A549 (cell line): ENCODE results near the gene SAP25. TPM values are rescaled to one million over a fixed set of nuclear protein-coding genes. Genes with fewer than 3 reads are reported as not detected.

ENCODE experiments used
- ATAC-seq, 2 experiments: fragments of 200-7000 bp in 1 of 2; fragments of >200 bp in 1 of 2; cut with Nextera tagmentation in 1 of 2; cut with Tn5 transposase in 1 of 2; 3 replicates each; pipeline versions ENCODE4 v1.8.0 to v1.9.1; 2018 to 2020; ENCODE audit warnings: mild to moderate bottlenecking in 1 of 2, moderate library complexity in 1 of 2
- CTCF ChIA-PET: fragments of 300-600 bp; sonication (Branson Sonifier 250); formaldehyde crosslinking; extraction: SDS; loops from one replicate; lab custom pipeline; 2021; ENCODE audit warnings: antibody characterized with exemption, inconsistent platforms; lab: Yijun Ruan, JAX
- POLR2A ChIA-PET: fragments of 350-600 bp; formaldehyde crosslinking; extraction: SDS; loops from one replicate; lab custom pipeline; 2021; ENCODE audit warnings: antibody characterized with exemption, inconsistent platforms; lab: Yijun Ruan, JAX
- DNase-seq, 2 experiments: peaks; one replicate each; pipeline versions ENCODE4 v3.0.0 to v3.0.0-alpha.2; 2011 to 2016; ENCODE audit warnings: low read depth in 1 of 2, low spot score in 1 of 2
- FAIRE-seq: peaks from 2 replicates; lab custom pipeline; 2011; peaks lifted over from hg19 to GRCh38; lab: Jason Lieb, UNC
- H3K27ac ChIP-seq, 2 experiments: fragments of >200 bp; sonication (Bioruptor Twin); formaldehyde crosslinking; 3 replicates each; pipeline ENCODE4 v1.5.1; 2016 to 2017
- H3K4me1 ChIP-seq: fragments of >200 bp; sonication (Bioruptor Twin); formaldehyde crosslinking; 3 replicates; pipeline ENCODE4 v1.6.1; 2016
- H3K4me2 ChIP-seq: fragments of >200 bp; sonication (Bioruptor Twin); formaldehyde crosslinking; 3 replicates; pipeline ENCODE4 v1.6.1; 2016
- H3K4me3 ChIP-seq: fragments of >200 bp; sonication (Bioruptor Twin); formaldehyde crosslinking; 3 replicates; pipeline ENCODE4 v1.5.1; 2016
- H3K9me3 ChIP-seq: fragments of >200 bp; sonication (Bioruptor Twin); formaldehyde crosslinking; 3 replicates; pipeline ENCODE4 v1.6.1; 2016
- ATOH8 ChIP-seq: fragments of 250-450 bp; sonication (Bioruptor Pico); IDR thresholded peaks from 2 replicates; pipeline ENCODE4 v1.5.0; 2020; ENCODE audit warnings: low read depth, mild to moderate bottlenecking, moderate library complexity
- BCL3 ChIP-seq: fragments of >200 bp; sonication (Bioruptor Twin); formaldehyde crosslinking; IDR thresholded peaks from 3 replicates; pipeline ENCODE4 v1.6.1; 2016
- CBX8 ChIP-seq: fragments of 200-600 bp; sonication (generic); IDR thresholded peaks from 2 replicates; pipeline ENCODE4 v1.6.1; 2016
- CTCF ChIP-seq: fragments of >200 bp; sonication (Bioruptor Twin); formaldehyde crosslinking; IDR thresholded peaks from 3 replicates; pipeline ENCODE4 v1.5.1; 2016
- EHF ChIP-seq: fragments of 250-450 bp; sonication (Bioruptor Pico); IDR thresholded peaks from 2 replicates; pipeline ENCODE4 v1.5.0; 2020; ENCODE audit warnings: mild to moderate bottlenecking
- FOSB ChIP-seq: fragments of 250-450 bp; sonication (Bioruptor Pico); IDR thresholded peaks from 2 replicates; pipeline ENCODE4 v1.5.0; 2020; ENCODE audit warnings: mild to moderate bottlenecking, moderate library complexity
- FOXS1 ChIP-seq: fragments of 250-450 bp; sonication (Bioruptor Pico); IDR thresholded peaks from 2 replicates; pipeline ENCODE4 v1.5.0; 2020; ENCODE audit warnings: mild to moderate bottlenecking, moderate library complexity
- HES2 ChIP-seq: fragments of >200 bp; sonication (Bioruptor Twin); formaldehyde crosslinking; IDR thresholded peaks from 2 replicates; pipeline ENCODE4 v1.6.1; 2016
- HEYL ChIP-seq: fragments of 250-450 bp; sonication (Bioruptor Pico); IDR thresholded peaks from 2 replicates; pipeline ENCODE4 v1.8.0; 2021; ENCODE audit warnings: mild to moderate bottlenecking, moderate library complexity
- HOXA7 ChIP-seq: fragments of 250-450 bp; sonication (Bioruptor Pico); IDR thresholded peaks from 2 replicates; pipeline ENCODE4 v1.5.0; 2020; ENCODE audit warnings: mild to moderate bottlenecking, moderate library complexity
- HOXB13 ChIP-seq: fragments of 250-450 bp; sonication (Bioruptor Pico); IDR thresholded peaks from 2 replicates; pipeline ENCODE4 v1.5.0; 2020; ENCODE audit warnings: low read depth, mild to moderate bottlenecking, moderate library complexity
- JUN ChIP-seq, 2 experiments: fragments of >200 bp; sonication (Bioruptor Twin); formaldehyde crosslinking; IDR thresholded peaks; 2 replicates in 1 of 2; 3 replicates in 1 of 2; pipeline ENCODE4 v1.6.1; 2016 to 2017
- JUNB ChIP-seq: fragments of >200 bp; sonication (Bioruptor Twin); formaldehyde crosslinking; IDR thresholded peaks from 2 replicates; pipeline ENCODE4 v1.6.1; 2016
- KDM1A ChIP-seq: fragments of 200-600 bp; sonication (generic); IDR thresholded peaks from 2 replicates; pipeline ENCODE4 v1.6.1; 2016; ENCODE audit warnings: low read depth, mild to moderate bottlenecking
- KDM5A ChIP-seq: fragments of 200-600 bp; sonication (generic); IDR thresholded peaks from 2 replicates; pipeline ENCODE4 v1.6.1; 2016; ENCODE audit warnings: antibody characterized with exemption, mild to moderate bottlenecking
- MYC ChIP-seq: IDR thresholded peaks from 2 replicates; pipeline ENCODE4 v1.6.1; 2012; ENCODE audit warnings: mild to moderate bottlenecking, inconsistent platforms, low read length, improper control_type of control experiment, borderline replicate concordance
- NR3C1 ChIP-seq: fragments of >200 bp; sonication (Bioruptor Twin); formaldehyde crosslinking; IDR thresholded peaks from 3 replicates; pipeline ENCODE4 v1.6.1; 2017
- PBX3 ChIP-seq: IDR thresholded peaks from 2 replicates; pipeline ENCODE4 v1.6.1; 2012
- PHF8 ChIP-seq: fragments of 200-600 bp; sonication (generic); IDR thresholded peaks from 2 replicates; pipeline ENCODE4 v1.6.1; 2016; ENCODE audit warnings: low read depth, mild to moderate bottlenecking, antibody characterized with exemption, moderate library complexity, borderline replicate concordance
- POLR2A ChIP-seq: IDR thresholded peaks from 2 replicates; pipeline ENCODE4 v1.6.1; 2012; ENCODE audit warnings: mild to moderate bottlenecking, low read length
- REST ChIP-seq: fragments of 200-600 bp; sonication (generic); IDR thresholded peaks from 2 replicates; pipeline ENCODE4 v1.6.1; 2016; ENCODE audit warnings: antibody characterized with exemption, mild to moderate bottlenecking, moderate library complexity
- RFX5 ChIP-seq: fragments of 450-650 bp; IDR thresholded peaks from 2 replicates; pipeline ENCODE4 v1.7.1; 2014; ENCODE audit warnings: antibody characterized with exemption, mild to moderate bottlenecking, moderate library complexity
- RNF2 ChIP-seq: fragments of 200-600 bp; sonication (generic); IDR thresholded peaks from 2 replicates; pipeline ENCODE4 v1.6.1; 2016; ENCODE audit warnings: low read depth, mild to moderate bottlenecking, antibody characterized with exemption, moderate library complexity, borderline replicate concordance
- TP53 ChIP-seq: fragments of 250-450 bp; sonication (Bioruptor Pico); IDR thresholded peaks from 2 replicates; pipeline ENCODE4 v1.5.0; 2021; ENCODE audit warnings: mild to moderate bottlenecking, moderate library complexity
- ZNF302 ChIP-seq: fragments of 250-450 bp; sonication (Bioruptor Pico); IDR thresholded peaks from 2 replicates; pipeline ENCODE4 v1.9.0; 2021; ENCODE audit warnings: inconsistent platforms, mild to moderate bottlenecking, moderate library complexity
- WGBS: methylation state at CpG from one replicate; pipeline ENCODE4 v1.1.6; 2017; ENCODE audit errors: missing lambda C conversion rate; 5-methylcytosine and 5-hydroxymethylcytosine counted together
- polyA plus RNA-seq, 4 experiments: library from polyadenylated mRNA; depleted of rRNA in 3 of 4; stranded (reverse); fragments of >200 nt; fragmentation: RNase III in 1 of 4; extraction: RNeasy Plus Mini Kit Qiagen cat#74134 plus additional on column Dnase treatment in 1 of 4; gene quantifications; 2 replicates in 3 of 4; 3 replicates in 1 of 4; pipeline ENCODE4 v1.2.3, GENCODE V29; 2011 to 2017

The SAP25 gene
- polyA plus RNA-seq, 2 of the 4 experiments (the other 2 are of a cell fraction): 0.37 TPM; not detected in 1

- TF ChIP-seq HOXB13: no peak
- TF ChIP-seq BCL3: no peak
- TF ChIP-seq JUN (IDR thresholded peaks at IDR 0.05): no peak
- no peak for TF ChIP-seq HOXA7 (CRISPR knock-in tag)
- no peak for TF ChIP-seq REST
- TF ChIP-seq ZNF302 (CRISPR knock-in tag): no peak
- TF ChIP-seq RNF2: no peak
Observed at GRCh38 chr7:100568176-100568895, 5.4 kb downstream of the SAP25 start (continued).

GRCh38 chr7:100567751-100568175 is 5.9 kb downstream of the SAP25 start:
- DNase-seq: no peak
- Histone ChIP-seq H3K4me1 (peaks cover 15% of the 10 kb centered on the region; the same call in 2 of the 3 replicates), H3K9me3 (no peaks in the 10 kb centered on the region), H3K27ac (peak overlapping the region in 1 of 2 experiments; percentile 8; a peak in 1 of 6 replicates), H3K4me3 (no peak overlapping the region), H3K4me2 (no peak overlapping the region)
- FAIRE-seq: no peak
- ChIA-PET CTCF (interaction anchor here (0.9 to 14.3 kb wide), 9 partner anchors 8 to 124 kb away, joined by 3 to 273 read pairs (median 5); partner anchors contain the start of genes FBXO24, LRCH4, NYAP1 and SPACDR), POLR2A (no interaction called here)
- ATAC-seq: no peak
- TF ChIP-seq CTCF: no peak
- no peak for TF ChIP-seq MYC
- TF ChIP-seq FOSB (CRISPR knock-in tag): no peak
- no peak for TF ChIP-seq ATOH8 (CRISPR knock-in tag)
- no peak for TF ChIP-seq POLR2A
- TF ChIP-seq RFX5: no peak
- TF ChIP-seq RNF2: no peak
- no peak for TF ChIP-seq HES2
- TF ChIP-seq CBX8: no peak
- no peak for TF ChIP-seq FOXS1 (CRISPR knock-in tag)
- TF ChIP-seq KDM1A: no peak
- TF ChIP-seq NR3C1: no peak
- no peak for TF ChIP-seq KDM5A
- no peak for TF ChIP-seq HEYL (CRISPR knock-in tag)
- no peak for TF ChIP-seq EHF (CRISPR knock-in tag)
- no peak for TF ChIP-seq JUNB
- no peak for TF ChIP-seq PBX3
- TF ChIP-seq PHF8: no peak
- no peak for TF ChIP-seq HOXB13
- TF ChIP-seq TP53: no peak
- no CpG with 5 or more reads among the region's 3 CpGs for WGBS
